A673 (cell line): Measurements from ENCODE around the gene SIRT7.

Source experiments
- CTCF ChIP-seq: fragments of 300-800, 200-600 bp; sonication (generic); conservative IDR thresholded peaks from 2 replicates; pipeline ENCODE4 v1.5.1; 2017; ENCODE audit warnings: low read depth, mild to moderate bottlenecking, antibody characterized with exemption, low read length, moderate library complexity, mixed read lengths
- EZH2 ChIP-seq: fragments of 200-600 bp; sonication (generic); IDR thresholded peaks from 2 replicates; pipeline ENCODE4 v1.6.1; 2017; ENCODE audit warnings: borderline replicate concordance, low read depth, mild to moderate bottlenecking, mixed read lengths, antibody characterized with exemption, low read length; ENCODE audit not compliant: poor library complexity, severe bottlenecking

- TF ChIP-seq CTCF (no peak), EZH2 (no peak)
These were observed 19.1 kb downstream of the SIRT7 start for GRCh38 chr17:81898885-81899284.
